ENCODE measurements around the gene YPEL4.

The YPEL4 gene

DNA sequence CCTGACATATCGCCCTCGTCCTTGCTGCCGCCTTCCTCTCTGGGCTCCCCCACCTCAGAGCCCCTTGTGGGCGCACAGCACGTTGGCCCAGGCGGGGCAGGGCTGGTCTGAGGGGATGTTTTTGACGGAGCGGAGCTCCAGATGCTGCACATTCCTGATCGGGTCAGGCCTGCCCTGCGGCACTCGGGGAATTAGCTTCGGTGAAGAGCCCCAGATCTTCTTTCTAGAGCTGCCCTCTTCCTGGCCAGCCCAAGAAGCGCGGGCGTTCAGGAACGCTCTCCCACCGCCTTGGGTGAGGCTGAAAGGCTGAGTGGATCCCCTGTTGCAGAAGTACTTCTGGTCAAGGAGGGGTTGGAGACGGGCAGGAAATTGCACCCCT is 12.1 kb downstream of the YPEL4 start:
- in situ Hi-C loops (cut with MboI; ENCODE audit: low sequenced_read_pairs, unreplicated experiment) = no loop called here
- TF ChIP-seq, protein P1, sequence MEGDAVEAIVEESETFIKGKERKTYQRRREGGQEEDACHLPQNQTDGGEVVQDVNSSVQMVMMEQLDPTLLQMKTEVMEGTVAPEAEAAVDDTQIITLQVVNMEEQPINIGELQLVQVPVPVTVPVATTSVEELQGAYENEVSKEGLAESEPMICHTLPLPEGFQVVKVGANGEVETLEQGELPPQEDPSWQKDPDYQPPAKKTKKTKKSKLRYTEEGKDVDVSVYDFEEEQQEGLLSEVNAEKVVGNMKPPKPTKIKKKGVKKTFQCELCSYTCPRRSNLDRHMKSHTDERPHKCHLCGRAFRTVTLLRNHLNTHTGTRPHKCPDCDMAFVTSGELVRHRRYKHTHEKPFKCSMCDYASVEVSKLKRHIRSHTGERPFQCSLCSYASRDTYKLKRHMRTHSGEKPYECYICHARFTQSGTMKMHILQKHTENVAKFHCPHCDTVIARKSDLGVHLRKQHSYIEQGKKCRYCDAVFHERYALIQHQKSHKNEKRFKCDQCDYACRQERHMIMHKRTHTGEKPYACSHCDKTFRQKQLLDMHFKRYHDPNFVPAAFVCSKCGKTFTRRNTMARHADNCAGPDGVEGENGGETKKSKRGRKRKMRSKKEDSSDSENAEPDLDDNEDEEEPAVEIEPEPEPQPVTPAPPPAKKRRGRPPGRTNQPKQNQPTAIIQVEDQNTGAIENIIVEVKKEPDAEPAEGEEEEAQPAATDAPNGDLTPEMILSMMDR (IDR thresholded peaks at IDR 0.05; ENCODE audit: borderline replicate concordance, control extremely low read depth, extremely low read depth, insufficient read depth, missing control alignments) = no peak
- DNase-seq (ENCODE audit: low spot score) = no peak

DNA sequence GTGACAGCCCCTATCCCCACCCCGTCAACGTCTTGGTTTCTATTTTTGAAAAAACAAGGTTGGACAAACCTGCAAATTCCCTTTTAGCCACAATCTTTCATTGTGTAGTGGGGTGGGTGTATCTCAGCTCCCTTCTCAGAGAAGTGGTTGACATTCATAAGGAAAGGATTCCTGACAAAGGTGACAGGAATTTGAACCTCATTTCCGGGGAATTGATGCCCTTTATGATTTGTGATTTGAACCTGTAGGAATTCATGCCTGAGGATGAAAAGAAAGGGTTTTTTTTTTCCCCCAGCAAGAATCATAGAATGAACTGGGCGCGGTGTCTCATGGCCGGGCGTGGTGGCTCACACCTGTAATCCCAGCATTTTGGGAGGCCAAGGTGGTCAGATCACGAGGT is 14.5 kb downstream of the YPEL4 start:
- TF ChIP-seq, protein P1 (IDR thresholded peaks at IDR 0.05; ENCODE audit: borderline replicate concordance, control extremely low read depth, extremely low read depth, insufficient read depth, missing control alignments) = no peak
- in situ Hi-C loops (cut with MboI; ENCODE audit: low sequenced_read_pairs, unreplicated experiment) = no loop called here
- DNase-seq (ENCODE audit: low spot score) = no peak

DNA sequence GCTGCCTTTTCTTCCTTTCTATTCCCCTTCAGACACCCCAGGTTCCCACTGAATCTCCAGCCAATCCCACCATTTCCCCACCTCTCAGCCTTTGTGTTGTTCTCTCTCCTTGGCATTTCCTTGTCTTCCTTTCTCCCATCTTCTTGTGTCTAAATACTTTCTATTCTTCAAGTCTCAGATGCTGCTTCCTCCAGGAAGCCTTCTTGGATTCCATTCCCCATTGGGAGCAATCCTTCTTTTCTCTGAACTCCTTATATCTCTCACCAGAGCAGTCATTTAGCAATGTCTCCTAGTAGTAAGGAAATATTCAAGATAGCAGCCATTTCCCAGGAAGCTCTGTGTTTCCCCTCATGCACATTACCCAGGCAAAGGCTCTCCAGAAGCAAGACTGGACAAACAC is 15.4 kb downstream of the YPEL4 start:
- TF ChIP-seq, protein P1 (IDR thresholded peaks at IDR 0.05; ENCODE audit: borderline replicate concordance, control extremely low read depth, extremely low read depth, insufficient read depth, missing control alignments) = no peak
- in situ Hi-C loops (cut with MboI; ENCODE audit: low sequenced_read_pairs, unreplicated experiment) = no loop called here
- DNase-seq (ENCODE audit: low spot score) = no peak

DNA sequence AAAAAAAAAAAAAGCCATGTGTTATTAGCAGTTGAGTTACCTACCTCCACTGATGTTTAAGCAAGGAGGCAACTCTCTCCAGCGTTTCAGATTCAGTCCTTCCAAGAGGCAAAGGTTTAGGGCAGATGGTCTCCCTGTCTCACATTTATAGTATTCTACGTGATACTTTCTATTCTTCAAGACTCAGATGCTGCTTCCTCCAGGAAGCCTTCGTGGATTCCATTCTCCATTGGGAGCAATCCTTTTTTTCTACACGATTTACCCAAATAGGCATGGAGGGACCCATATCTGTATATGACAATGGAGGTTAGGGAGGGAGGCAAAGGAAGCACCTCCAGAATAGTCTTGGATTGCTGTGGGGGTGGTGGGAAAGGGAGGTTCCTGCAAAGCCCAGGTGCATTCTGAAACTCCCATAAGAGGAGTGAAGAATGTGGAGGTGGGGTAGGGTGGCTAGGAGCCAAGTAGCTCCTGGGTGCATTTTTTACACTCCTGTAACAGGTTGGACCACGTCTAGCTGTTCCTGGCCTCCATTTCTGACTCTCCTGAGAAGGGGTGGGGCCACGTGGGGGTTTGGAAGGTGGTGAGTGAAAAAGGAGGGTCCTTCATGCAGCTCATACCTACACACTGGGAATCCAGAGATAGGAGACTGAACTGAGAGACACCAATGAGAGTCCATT is 16.2 kb downstream of the YPEL4 start:
- TF ChIP-seq, protein P1 (IDR thresholded peaks at IDR 0.05; ENCODE audit: borderline replicate concordance, control extremely low read depth, extremely low read depth, insufficient read depth, missing control alignments) = no peak
- in situ Hi-C loops (cut with MboI; ENCODE audit: low sequenced_read_pairs, unreplicated experiment) = no loop called here
- DNase-seq (ENCODE audit: low spot score) = no peak

DNA sequence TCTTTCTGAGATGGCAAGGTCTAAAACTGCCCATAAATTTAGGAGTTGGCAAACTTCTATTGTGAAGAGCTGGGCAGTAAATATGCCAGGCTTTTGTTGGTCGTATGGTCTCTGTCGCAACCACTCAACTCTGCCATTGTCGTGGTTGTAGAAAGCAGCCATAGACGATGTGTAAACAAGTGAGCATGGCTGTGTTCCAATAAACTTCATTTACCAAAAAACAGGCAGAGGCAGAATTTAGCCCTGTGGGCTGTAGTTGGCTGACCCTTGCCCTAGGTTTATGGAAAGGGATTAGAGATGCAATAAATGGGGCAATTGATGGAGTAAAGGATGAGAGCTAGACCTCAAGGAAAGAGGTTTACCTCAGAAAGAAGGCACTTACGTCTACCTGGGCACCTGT is 17.6 kb downstream of the YPEL4 start:
- DNase-seq (ENCODE audit: low spot score) = no peak
- in situ Hi-C loops (cut with MboI; ENCODE audit: low sequenced_read_pairs, unreplicated experiment) = no loop called here
- TF ChIP-seq, protein P1 (IDR thresholded peaks at IDR 0.05; ENCODE audit: borderline replicate concordance, control extremely low read depth, extremely low read depth, insufficient read depth, missing control alignments) = no peak

DNA sequence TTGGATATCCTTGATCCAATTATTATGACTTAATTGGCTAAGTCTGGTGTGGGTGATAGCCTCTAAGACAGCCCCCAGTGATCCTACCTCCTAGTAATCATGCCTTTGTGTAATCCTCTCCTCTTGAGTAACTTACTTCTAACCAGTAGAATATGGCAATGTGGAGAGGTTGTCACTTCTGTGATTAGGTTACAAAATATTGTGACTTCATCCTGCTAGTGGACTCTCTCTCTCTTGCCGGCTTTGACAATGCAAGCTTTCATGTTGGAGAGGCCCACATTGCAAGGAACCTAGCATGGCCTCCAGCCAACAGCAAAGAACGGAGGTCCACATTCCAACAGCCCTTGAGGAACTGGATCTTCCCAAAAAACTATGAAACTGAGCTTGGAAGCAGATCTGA is 19.5 kb downstream of the YPEL4 start:
- TF ChIP-seq, protein P1 (IDR thresholded peaks at IDR 0.05; ENCODE audit: borderline replicate concordance, control extremely low read depth, extremely low read depth, insufficient read depth, missing control alignments) = no peak
- no peak for DNase-seq (ENCODE audit: low spot score)
- in situ Hi-C loops (cut with MboI; ENCODE audit: low sequenced_read_pairs, unreplicated experiment) = no loop called here
